Measurements from ENCODE around the gene INSYN2A.
A peak's percentile ranks its signal among the peaks of the same experiment; 100 is the strongest.

INSYN2A gene

GRCh38 chr10:127196282-127197153, at the start of gene INSYN2A:
Gene INSYN2A, minus strand, starts transcription at chr10:127196591. Its CDS starts 20,196 bp downstream, at chr10:127176395.
- DNase-seq (ENCODE audit: low read depth): no peak

GRCh38 chr10:127245456-127245855, 49.1 kb upstream of the INSYN2A start:
- no peak for DNase-seq (ENCODE audit: low read depth)

- peak; percentile 5 for DNase-seq (ENCODE audit: low read depth)
Measured at GRCh38 chr10:127243490-127244272, 47.3 kb upstream of the INSYN2A start.

- no peak for DNase-seq (ENCODE audit: low read depth)
Measured at GRCh38 chr10:127242914-127243313, 46.5 kb upstream of the INSYN2A start.

- no peak for DNase-seq (ENCODE audit: low read depth)
Measured at GRCh38 chr10:127236266-127236665, 39.9 kb upstream of the INSYN2A start.

GRCh38 chr10:127234306-127234800, 38.0 kb upstream of the INSYN2A start:
- no peak for DNase-seq (ENCODE audit: low read depth)

- no peak for DNase-seq (ENCODE audit: low read depth)
Measured at GRCh38 chr10:127228195-127228787, 31.9 kb upstream of the INSYN2A start.

GRCh38 chr10:127227663-127228062, 31.3 kb upstream of the INSYN2A start:
- DNase-seq (ENCODE audit: low read depth): no peak

- DNase-seq (ENCODE audit: low read depth): no peak
Measured at GRCh38 chr10:127227027-127227426, 30.6 kb upstream of the INSYN2A start.

GRCh38 chr10:127221281-127221680, 24.9 kb upstream of the INSYN2A start:
- DNase-seq (ENCODE audit: low read depth): no peak

GRCh38 chr10:127218658-127219057, 22.3 kb upstream of the INSYN2A start:
- DNase-seq (ENCODE audit: low read depth): no peak

GRCh38 chr10:127216786-127217185, 20.4 kb upstream of the INSYN2A start:
- DNase-seq (ENCODE audit: low read depth): no peak

GRCh38 chr10:127216274-127216673, 19.9 kb upstream of the INSYN2A start:
- no peak for DNase-seq (ENCODE audit: low read depth)

- no peak for DNase-seq (ENCODE audit: low read depth)
Measured at GRCh38 chr10:127215866-127216265, 19.5 kb upstream of the INSYN2A start.

GRCh38 chr10:127210936-127211466, 14.6 kb upstream of the INSYN2A start:
- no peak for DNase-seq (ENCODE audit: low read depth)

GRCh38 chr10:127207081-127207480, 10.7 kb upstream of the INSYN2A start:
- DNase-seq (ENCODE audit: low read depth): no peak

- DNase-seq (ENCODE audit: low read depth): no peak
Measured at GRCh38 chr10:127203067-127203466, 6.7 kb upstream of the INSYN2A start.

- no peak for DNase-seq (ENCODE audit: low read depth)
Measured at GRCh38 chr10:127200646-127201045, 4.3 kb upstream of the INSYN2A start.

GRCh38 chr10:127198721-127199120, 2.3 kb upstream of the INSYN2A start:
- DNase-seq (ENCODE audit: low read depth): no peak

- no peak for DNase-seq (ENCODE audit: low read depth)
Measured at GRCh38 chr10:127198307-127198706, 1.9 kb upstream of the INSYN2A start.

- no peak for DNase-seq (ENCODE audit: low read depth)
Measured at GRCh38 chr10:127197154-127197432, 702 bp upstream of the INSYN2A start.

GRCh38 chr10:127195571-127196281, 665 bp downstream of the INSYN2A start:
- DNase-seq (ENCODE audit: low read depth): no peak

All from activated T-cell treated with anti-CD3 and anti-CD28 coated beads for 1 hour (primary cell).